Keratinocyte (primary cell): ENCODE measurements around the gene AGTRAP.

ENCODE experiments used
- EZH2 ChIP-seq: IDR thresholded peaks from one replicate; pipeline ENCODE4 v1.6.1; 2012; ENCODE audit warnings: inconsistent platforms, mild to moderate bottlenecking, low read length, moderate library complexity
- TF ChIP-seq, protein P1 (sequence below), 3 experiments: IDR thresholded peaks in 1 of 3; conservative IDR thresholded peaks in 1 of 3; optimal IDR thresholded peaks in 1 of 3; 2 replicates in 2 of 3; 3 replicates in 1 of 3; pipeline versions ENCODE3 to v1.5.1; 2011; ENCODE audit warnings: low read length in 3 of 3, mild to moderate bottlenecking in 3 of 3, moderate library complexity in 2 of 3, control low read depth in 1 of 3, inconsistent platforms in 1 of 3; ENCODE audit not compliant: insufficient read depth in 2 of 3; ENCODE audit errors: extremely low read depth in 1 of 3

DNA sequence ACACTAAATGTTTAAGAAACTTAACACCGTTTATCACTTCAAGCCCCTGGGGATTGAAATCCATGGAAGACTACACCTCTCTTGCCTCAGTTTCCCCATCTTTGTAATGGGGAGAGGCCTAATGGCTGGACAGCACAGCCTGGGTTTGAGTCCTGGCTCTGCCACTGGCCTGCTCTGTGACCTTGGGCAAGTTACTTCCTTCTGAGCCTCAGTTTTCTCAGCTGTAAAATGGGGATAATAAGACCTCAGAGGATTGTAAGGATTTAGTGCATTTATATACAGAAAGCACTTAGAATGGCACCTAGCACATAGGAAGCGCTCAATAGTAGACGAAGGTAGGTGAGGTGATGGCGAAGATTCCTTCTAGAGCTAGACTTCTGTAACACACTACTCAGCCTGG lies 5.5 kb downstream of the AGTRAP start:
- TF ChIP-seq, protein P1, sequence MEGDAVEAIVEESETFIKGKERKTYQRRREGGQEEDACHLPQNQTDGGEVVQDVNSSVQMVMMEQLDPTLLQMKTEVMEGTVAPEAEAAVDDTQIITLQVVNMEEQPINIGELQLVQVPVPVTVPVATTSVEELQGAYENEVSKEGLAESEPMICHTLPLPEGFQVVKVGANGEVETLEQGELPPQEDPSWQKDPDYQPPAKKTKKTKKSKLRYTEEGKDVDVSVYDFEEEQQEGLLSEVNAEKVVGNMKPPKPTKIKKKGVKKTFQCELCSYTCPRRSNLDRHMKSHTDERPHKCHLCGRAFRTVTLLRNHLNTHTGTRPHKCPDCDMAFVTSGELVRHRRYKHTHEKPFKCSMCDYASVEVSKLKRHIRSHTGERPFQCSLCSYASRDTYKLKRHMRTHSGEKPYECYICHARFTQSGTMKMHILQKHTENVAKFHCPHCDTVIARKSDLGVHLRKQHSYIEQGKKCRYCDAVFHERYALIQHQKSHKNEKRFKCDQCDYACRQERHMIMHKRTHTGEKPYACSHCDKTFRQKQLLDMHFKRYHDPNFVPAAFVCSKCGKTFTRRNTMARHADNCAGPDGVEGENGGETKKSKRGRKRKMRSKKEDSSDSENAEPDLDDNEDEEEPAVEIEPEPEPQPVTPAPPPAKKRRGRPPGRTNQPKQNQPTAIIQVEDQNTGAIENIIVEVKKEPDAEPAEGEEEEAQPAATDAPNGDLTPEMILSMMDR (optimal IDR thresholded peaks at IDR 0.05 in 1 of 3, IDR thresholded peaks at IDR 0.05 in 1 of 3, conservative IDR thresholded peaks at IDR 0.05 in 1 of 3; ENCODE audit: extremely low read depth in 1 of 3, insufficient read depth in 2 of 3, low read length in 3 of 3) = no peak
- no peak for TF ChIP-seq EZH2
